ENCODE results near the gene PITPNM3.

DNA sequence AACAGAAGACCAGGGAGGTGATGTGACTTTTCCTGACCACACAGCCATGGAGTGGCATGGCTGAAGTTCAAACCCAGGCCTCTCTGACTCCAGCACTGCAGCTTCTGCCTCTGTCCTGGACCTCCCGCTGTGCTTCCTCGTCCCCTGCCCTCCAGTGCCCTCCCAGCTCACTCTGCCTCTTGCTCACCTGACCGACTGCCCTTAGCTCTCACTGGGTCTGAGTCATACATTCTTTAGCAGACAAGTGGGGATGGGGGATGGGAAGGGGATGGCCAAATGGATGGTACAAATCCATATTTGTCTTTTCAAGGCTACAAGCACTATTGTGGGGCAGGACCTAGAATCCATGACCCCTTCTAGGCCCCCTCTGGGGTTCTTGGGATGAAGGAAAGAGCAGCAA lies 33.0 kb downstream of the PITPNM3 start:
- no peak for TF ChIP-seq CTCF (IDR thresholded peaks at IDR 0.05)
- no peak for TF ChIP-seq POLR2A (IDR thresholded peaks at IDR 0.05)
